Measurements from ENCODE around the gene KLHL34.

GRCh38 chrX:21645431-21645830 is 12.7 kb downstream of the KLHL34 start:
- TF ChIP-seq POLR2AphosphoS5 (IDR thresholded peaks at IDR 0.05) = no peak
- no peak for TF ChIP-seq CTCF (IDR thresholded peaks at IDR 0.05)
- TF ChIP-seq POLR2A (IDR thresholded peaks at IDR 0.05) = no peak
- TF ChIP-seq EP300 (IDR thresholded peaks at IDR 0.05) = no peak

Data from stomach (tissue), 4 donors.